Immature natural killer cell (primary cell): ENCODE results near the gene BNIP3. TPM values are rescaled to one million over a fixed set of nuclear protein-coding genes. Genes with fewer than 3 reads are reported as not detected.

Experiments used
- DNase-seq, 3 donors: peaks; one replicate each; pipeline ENCODE4 v3.0.0; 2022; ENCODE audit warnings: mixed read lengths in 1 of 3
- H3K27ac Mint-ChIP-seq, 6 donors: one replicate each; pipeline ENCODE4 v1.8.0; 2020; ENCODE audit warnings: mixed read lengths in 6 of 6, mild to moderate bottlenecking in 5 of 6, inconsistent platforms in 4 of 6, moderate library complexity in 3 of 6
- H3K27me3 Mint-ChIP-seq, 3 donors: one replicate each; pipeline ENCODE4 v1.8.0; 2020 to 2021; ENCODE audit warnings: low read depth in 3 of 3, mild to moderate bottlenecking in 3 of 3, mixed read lengths in 3 of 3, moderate library complexity in 3 of 3, inconsistent platforms in 1 of 3
- H3K36me3 Mint-ChIP-seq, 3 donors: one replicate each; pipeline ENCODE4 v1.8.0; 2020; ENCODE audit warnings: mixed read lengths in 3 of 3, inconsistent platforms in 2 of 3, mild to moderate bottlenecking in 2 of 3
- H3K4me1 Mint-ChIP-seq, 2 donors: one replicate each; pipeline ENCODE4 v1.8.0; 2020; ENCODE audit warnings: inconsistent platforms in 2 of 2, mild to moderate bottlenecking in 2 of 2, mixed read lengths in 2 of 2, moderate library complexity in 1 of 2
- H3K4me3 Mint-ChIP-seq, 5 donors: one replicate each; pipeline ENCODE4 v1.8.0; 2020; ENCODE audit warnings: mild to moderate bottlenecking in 5 of 5, mixed read lengths in 5 of 5, inconsistent platforms in 3 of 5, moderate library complexity in 3 of 5
- H3K9me3 Mint-ChIP-seq, 6 donors: one replicate each; pipeline ENCODE4 v1.8.0; 2020; ENCODE audit warnings: mild to moderate bottlenecking in 6 of 6, mixed read lengths in 6 of 6, inconsistent platforms in 4 of 6, moderate library complexity in 3 of 6
- polyA plus RNA-seq, 3 donors: library from polyadenylated mRNA; unstranded; fragments of 300-500 nt; fragmentation: Illumina TruSeq; gene quantifications; one replicate each; pipeline ENCODE4 v1.2.3, GENCODE V29; 2021

Gene BNIP3
- polyA plus RNA-seq, 3 donors from 2014 or later, result 8.7 to 17.8 (median 9.0) TPM

DNA sequence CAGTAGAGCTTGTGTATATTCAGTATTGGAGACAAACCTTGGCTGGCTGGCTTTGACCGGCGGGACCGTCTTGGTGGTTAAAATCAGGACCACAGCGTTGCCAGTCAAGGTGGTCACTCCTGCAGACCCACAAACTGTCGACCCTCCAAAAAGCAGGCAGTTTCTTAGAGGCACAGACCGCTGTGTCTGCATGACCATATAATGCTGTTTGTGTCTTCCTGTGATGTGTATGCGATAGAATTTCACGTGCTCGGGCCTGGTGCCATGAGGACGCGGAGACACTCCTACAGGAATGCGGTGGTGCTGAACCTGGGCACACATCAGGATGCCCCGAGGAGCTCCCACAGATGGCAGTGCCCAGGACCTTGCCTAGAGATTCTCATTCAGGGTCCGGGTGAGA lies 34.8 kb downstream of the BNIP3 start:
- no peak for DNase-seq
- H3K9me3 Mint-ChIP-seq, result no peaks in the 10 kb centered on the region
- no peak overlapping the region for H3K27ac Mint-ChIP-seq
- peaks cover 0 to 4% (median 0%) of the 10 kb centered on the region in 3 donors for H3K27me3 Mint-ChIP-seq
- H3K4me1 Mint-ChIP-seq, result peaks cover 10 to 20% of the 10 kb centered on the region in 2 donors
- H3K36me3 Mint-ChIP-seq, result peaks cover 9 to 30% (median 17%) of the 10 kb centered on the region in 3 donors
- H3K4me3 Mint-ChIP-seq, result no peak overlapping the region

GRCh38 chr10:131946321-131946751 lies 35.4 kb downstream of the BNIP3 start:
- no peak for DNase-seq
- peaks cover 0 to 4% (median 0%) of the 10 kb centered on the region in 3 donors for H3K27me3 Mint-ChIP-seq
- no peaks in the 10 kb centered on the region for H3K9me3 Mint-ChIP-seq
- H3K4me1 Mint-ChIP-seq, result peaks cover 10 to 20% of the 10 kb centered on the region in 2 donors
- no peak overlapping the region for H3K4me3 Mint-ChIP-seq
- peaks cover 9 to 29% (median 17%) of the 10 kb centered on the region in 3 donors for H3K36me3 Mint-ChIP-seq
- H3K27ac Mint-ChIP-seq, result no peak overlapping the region

DNA sequence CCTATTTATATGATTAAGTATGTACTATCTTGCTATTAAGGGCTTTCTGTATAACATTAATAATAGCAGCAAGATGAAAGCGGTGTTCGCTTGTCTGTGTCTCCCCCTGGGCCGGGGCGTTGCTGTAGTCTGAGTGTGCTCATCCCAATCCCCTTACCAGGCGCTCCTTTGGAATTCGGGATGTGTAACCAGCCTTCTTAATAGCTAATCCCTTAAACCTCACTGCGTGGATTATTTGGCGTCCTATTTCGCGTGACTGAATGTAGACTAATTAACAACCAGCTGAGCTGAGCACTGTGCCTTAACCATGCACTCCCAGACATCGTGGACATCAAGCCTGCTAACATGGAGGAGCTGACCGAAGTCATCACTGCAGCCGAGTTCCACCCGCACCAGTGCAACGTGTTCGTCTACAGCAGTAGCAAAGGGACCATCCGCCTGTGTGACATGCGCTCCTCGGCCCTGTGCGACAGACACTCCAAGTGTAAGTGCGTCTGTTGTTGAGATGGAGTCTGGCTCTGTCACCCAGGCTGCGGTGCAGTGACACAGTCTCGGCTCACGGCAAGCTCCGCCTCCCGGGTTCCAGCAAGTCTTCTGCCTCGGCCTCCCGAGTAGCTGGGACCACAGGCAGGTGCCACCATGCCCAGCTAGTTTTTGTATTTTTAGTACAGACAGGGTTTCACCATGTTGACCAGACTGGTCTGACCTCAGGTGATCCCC lies 36.6 kb downstream of the BNIP3 start:
- Mint-ChIP-seq H3K27me3 (peaks cover 0 to 4% (median 0%) of the 10 kb centered on the region in 3 donors), H3K9me3 (no peaks in the 10 kb centered on the region), H3K4me3 (no peak overlapping the region), H3K4me1 (peaks cover 10 to 20% of the 10 kb centered on the region in 2 donors), H3K36me3 (peaks cover 15 to 31% (median 27%) of the 10 kb centered on the region in 3 donors), H3K27ac (peak overlapping the region in 1 of 6 donors; percentile 55)
- no peak for DNase-seq

GRCh38 chr10:131944412-131944811 lies 37.3 kb downstream of the BNIP3 start:
- Mint-ChIP-seq H3K4me1 (peaks cover 10 to 20% of the 10 kb centered on the region in 2 donors), H3K4me3 (no peak overlapping the region), H3K27ac (no peak overlapping the region)

GRCh38 chr10:131943021-131943814 lies 38.5 kb downstream of the BNIP3 start:
- Mint-ChIP-seq H3K36me3 (peaks cover 15 to 35% (median 27%) of the 10 kb centered on the region in 3 donors), H3K9me3 (no peaks in the 10 kb centered on the region), H3K27me3 (peaks cover 0 to 4% (median 2%) of the 10 kb centered on the region in 3 donors), H3K4me3 (no peak overlapping the region), H3K4me1 (peaks cover 10 to 20% of the 10 kb centered on the region in 2 donors), H3K27ac (peak overlapping the region; percentile 24 to 65 (median 46))
- DNase-seq, result peak; percentile 11 to 32 (median 14)

More at GRCh38 chr10:131944412-131944811, 37.3 kb downstream of the BNIP3 start:
- Mint-ChIP-seq H3K27me3 (peaks cover 0 to 4% (median 0%) of the 10 kb centered on the region in 3 donors), H3K9me3 (no peaks in the 10 kb centered on the region), H3K36me3 (peaks cover 16 to 32% (median 29%) of the 10 kb centered on the region in 3 donors)
- no peak for DNase-seq

DNA sequence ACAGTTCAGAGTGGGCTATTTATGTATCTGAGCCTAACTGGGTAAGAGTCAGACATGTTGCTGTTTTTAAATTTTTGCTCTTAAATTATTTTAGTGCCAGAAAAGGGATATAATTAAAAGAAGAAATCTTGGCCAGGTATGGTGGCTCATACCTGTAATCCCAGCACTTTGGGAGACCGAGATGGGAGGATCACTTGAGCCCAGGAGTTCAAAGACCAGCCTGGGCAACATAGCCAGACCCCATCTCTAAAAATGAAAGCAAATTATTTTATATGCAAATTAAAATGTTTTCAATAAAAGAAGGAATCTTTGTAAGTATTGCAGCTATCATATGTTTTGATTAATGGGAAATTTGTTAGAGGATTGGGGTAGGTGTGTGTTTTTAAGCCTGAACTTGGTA lies 39.3 kb downstream of the BNIP3 start:
- H3K4me1 Mint-ChIP-seq, result peaks cover 10 to 20% of the 10 kb centered on the region in 2 donors
- no peaks in the 10 kb centered on the region for H3K9me3 Mint-ChIP-seq
- no peak for DNase-seq
- peaks cover 7 to 31% (median 24%) of the 10 kb centered on the region in 3 donors for H3K36me3 Mint-ChIP-seq
- no peak overlapping the region for H3K4me3 Mint-ChIP-seq
- peak overlapping the region in 3 of 6 donors; percentile 44 to 71 (median 65) for H3K27ac Mint-ChIP-seq
- peaks cover 0 to 2% (median 2%) of the 10 kb centered on the region in 3 donors for H3K27me3 Mint-ChIP-seq

DNA sequence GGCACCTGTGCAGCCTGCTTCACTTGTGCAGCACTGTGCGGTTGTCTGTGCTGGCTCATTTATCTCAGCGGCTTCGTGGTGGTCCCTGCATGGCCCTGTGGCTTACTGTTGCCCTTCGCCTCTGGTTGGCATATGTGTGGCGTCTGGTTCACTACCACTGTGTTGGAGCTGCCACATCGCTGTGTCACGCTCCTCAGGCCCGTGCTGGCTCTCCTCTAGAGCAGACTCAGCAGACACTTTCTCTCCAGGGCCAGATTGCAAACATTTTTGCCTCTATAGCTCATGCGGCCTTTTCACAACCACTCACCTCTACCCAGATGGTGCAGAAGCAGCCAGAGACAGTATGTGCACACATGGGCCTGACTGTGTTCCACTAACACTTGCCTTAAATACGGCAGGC lies 43.0 kb downstream of the BNIP3 start:
- Mint-ChIP-seq H3K4me1 (peaks cover 23 to 34% of the 10 kb centered on the region in 2 donors), H3K27me3 (peaks cover 0 to 2% (median 2%) of the 10 kb centered on the region in 3 donors), H3K4me3 (no peak overlapping the region), H3K36me3 (peaks cover 7 to 18% (median 12%) of the 10 kb centered on the region in 3 donors), H3K9me3 (no peaks in the 10 kb centered on the region), H3K27ac (no peak overlapping the region)
- no peak for DNase-seq

DNA sequence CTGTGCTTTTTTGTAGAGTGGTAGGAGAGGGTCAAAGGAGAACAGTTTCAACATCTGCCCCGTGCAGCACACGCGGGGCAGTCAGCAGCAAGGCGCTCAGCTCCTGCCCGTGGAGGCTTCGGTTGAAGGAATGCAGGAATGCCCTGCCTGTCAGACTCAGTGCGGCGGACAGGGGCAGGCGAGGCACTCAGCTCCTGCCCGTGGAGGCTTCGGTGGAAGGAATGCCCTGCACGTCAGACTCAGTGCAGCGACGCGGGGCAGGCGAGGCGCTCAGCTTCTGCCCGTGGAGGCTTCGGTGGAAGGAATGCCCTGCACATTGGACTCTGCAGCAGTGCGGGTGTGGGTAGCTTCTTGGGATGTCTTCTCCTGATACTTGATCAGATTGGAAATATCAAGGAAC lies 43.9 kb downstream of the BNIP3 start:
- Mint-ChIP-seq H3K9me3 (no peaks in the 10 kb centered on the region), H3K36me3 (peaks cover 7 to 18% (median 12%) of the 10 kb centered on the region in 3 donors), H3K4me3 (no peak overlapping the region), H3K27me3 (peaks cover 0 to 2% (median 2%) of the 10 kb centered on the region in 3 donors), H3K27ac (no peak overlapping the region), H3K4me1 (peaks cover 16 to 31% of the 10 kb centered on the region in 2 donors)
- no peak for DNase-seq

DNA sequence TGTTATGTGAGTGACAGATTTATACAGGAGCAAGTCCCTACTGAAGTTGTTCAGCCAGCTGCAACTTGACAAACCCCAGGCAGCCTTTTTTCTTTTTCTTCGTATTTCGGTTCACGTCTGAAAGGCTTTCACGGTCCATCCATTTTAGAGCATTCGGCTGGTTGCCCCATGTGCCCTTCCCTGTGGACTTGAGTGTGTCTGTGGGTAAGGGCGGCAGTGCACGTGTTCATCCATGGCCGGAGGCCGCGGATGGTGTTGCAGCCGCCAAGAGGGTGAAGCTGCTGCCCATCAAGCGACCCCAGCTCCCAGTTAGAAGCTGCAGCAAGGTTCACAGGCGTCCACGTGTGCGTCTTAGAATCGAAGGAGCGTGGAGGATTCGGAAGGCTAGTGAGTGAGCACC lies 45.0 kb downstream of the BNIP3 start:
- Mint-ChIP-seq H3K9me3 (no peaks in the 10 kb centered on the region), H3K4me3 (no peak overlapping the region), H3K4me1 (peaks cover 21 to 31% of the 10 kb centered on the region in 2 donors), H3K27ac (peak overlapping the region in 2 of 6 donors; percentile 9 to 64), H3K36me3 (peaks cover 7 to 18% (median 12%) of the 10 kb centered on the region in 3 donors), H3K27me3 (peaks cover 0 to 2% (median 2%) of the 10 kb centered on the region in 3 donors)
- DNase-seq, result no peak

DNA sequence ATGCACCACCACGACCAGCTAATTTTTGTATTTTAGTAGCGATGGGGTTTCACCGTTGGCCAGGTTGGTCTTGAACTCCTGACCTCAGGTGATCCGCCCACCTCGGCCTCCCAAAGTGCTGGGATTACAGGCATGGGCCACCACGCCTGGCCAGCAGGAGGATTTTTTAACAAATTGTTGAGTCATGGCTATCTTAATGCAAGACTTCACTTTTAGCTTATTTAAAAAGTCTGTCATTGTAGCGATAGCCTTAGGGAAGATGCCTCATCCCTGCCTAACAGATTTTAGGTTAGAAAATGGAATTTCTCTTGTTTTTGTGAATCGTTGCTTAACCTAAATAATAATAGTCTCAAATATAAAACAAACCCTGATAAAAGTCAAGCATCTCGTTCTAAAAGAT lies 45.4 kb downstream of the BNIP3 start:
- Mint-ChIP-seq H3K27ac (no peak overlapping the region), H3K36me3 (peaks cover 7 to 18% (median 12%) of the 10 kb centered on the region in 3 donors), H3K9me3 (no peaks in the 10 kb centered on the region), H3K4me1 (peaks cover 26 to 36% of the 10 kb centered on the region in 2 donors), H3K27me3 (peaks cover 0 to 2% (median 2%) of the 10 kb centered on the region in 3 donors), H3K4me3 (no peak overlapping the region)
- DNase-seq, result no peak

- peak overlapping the region in 4 of 6 donors; percentile 14 to 57 (median 50) for H3K27ac Mint-ChIP-seq
- no peaks in the 10 kb centered on the region for H3K9me3 Mint-ChIP-seq
- H3K4me1 Mint-ChIP-seq, result peaks cover 36 to 46% of the 10 kb centered on the region in 2 donors
- no peak overlapping the region for H3K4me3 Mint-ChIP-seq
- peaks cover 3 to 15% (median 3%) of the 10 kb centered on the region in 3 donors for H3K36me3 Mint-ChIP-seq
- no peak for DNase-seq
- peaks cover under 1 to 3% (median 3%) of the 10 kb centered on the region in 3 donors for H3K27me3 Mint-ChIP-seq
Observed at GRCh38 chr10:131935260-131935659, 46.5 kb downstream of the BNIP3 start.

- no peak for DNase-seq
- no peaks in the 10 kb centered on the region for H3K9me3 Mint-ChIP-seq
- peaks cover 0 to 12% (median 0%) of the 10 kb centered on the region in 3 donors for H3K36me3 Mint-ChIP-seq
- H3K4me1 Mint-ChIP-seq, result peaks cover 41 to 51% of the 10 kb centered on the region in 2 donors
- peak overlapping the region in 5 of 6 donors; percentile 18 to 60 (median 55) for H3K27ac Mint-ChIP-seq
- peaks cover 2 to 3% (median 3%) of the 10 kb centered on the region in 3 donors for H3K27me3 Mint-ChIP-seq
- no peak overlapping the region for H3K4me3 Mint-ChIP-seq
Observed at GRCh38 chr10:131934769-131935168, 47.0 kb downstream of the BNIP3 start.

DNA sequence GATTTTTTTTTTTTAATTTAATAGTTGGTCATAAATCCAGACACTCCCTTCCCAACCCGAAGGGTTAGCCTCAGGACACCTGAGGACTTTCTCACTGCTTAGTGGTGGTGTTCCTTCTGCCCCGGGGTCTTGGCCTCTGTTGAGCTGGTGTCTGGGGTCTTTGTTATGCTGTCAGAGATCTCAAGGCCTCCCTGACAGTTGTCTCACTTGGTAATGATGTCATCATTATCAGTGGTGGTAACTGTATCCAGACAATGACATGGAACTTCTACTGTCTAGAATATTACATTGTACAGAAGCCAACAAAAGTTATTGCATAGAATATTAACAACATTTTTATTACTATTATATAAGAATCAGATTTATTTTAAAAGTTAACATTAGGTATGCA lies 48.0 kb downstream of the BNIP3 start:
- peaks cover 2 to 3% (median 3%) of the 10 kb centered on the region in 3 donors for H3K27me3 Mint-ChIP-seq
- no peak overlapping the region for H3K4me3 Mint-ChIP-seq
- H3K4me1 Mint-ChIP-seq, result peaks cover 52 to 62% of the 10 kb centered on the region in 2 donors
- DNase-seq, result no peak
- peaks cover 0 to 11% (median 0%) of the 10 kb centered on the region in 3 donors for H3K36me3 Mint-ChIP-seq
- H3K27ac Mint-ChIP-seq, result no peak overlapping the region
- H3K9me3 Mint-ChIP-seq, result no peaks in the 10 kb centered on the region
